H9 (cell line): ENCODE measurements around the gene UNC13C. TPM values are rescaled to one million over a fixed set of nuclear protein-coding genes. Genes with fewer than 3 reads are reported as not detected.

Experiments used
- DNase-seq: peaks from one replicate; pipeline ENCODE4 v3.0.0-alpha.2; 2017
- H2AFZ ChIP-seq: one replicate; pipeline ENCODE4 v1.6.1; 2013; ENCODE audit warnings: mild to moderate bottlenecking, low read length, control low read depth, moderate library complexity
- H2AK5ac ChIP-seq: 2 replicates; pipeline ENCODE4 v1.6.1; 2013; ENCODE audit warnings: low read length, control low read depth, mixed read lengths; ENCODE audit not compliant: insufficient read length
- H2BK120ac ChIP-seq: one replicate; pipeline ENCODE4 v1.6.1; 2013; ENCODE audit warnings: low read depth, mild to moderate bottlenecking, low read length, control low read depth, inconsistent platforms; ENCODE audit not compliant: poor library complexity, severe bottlenecking
- H2BK12ac ChIP-seq: 2 replicates; pipeline ENCODE4 v1.6.1; 2013; ENCODE audit warnings: low read length, control low read depth, mixed read lengths, low read depth; ENCODE audit not compliant: insufficient read length
- H2BK15ac ChIP-seq: 2 replicates; pipeline ENCODE4 v1.6.1; 2013; ENCODE audit warnings: low read depth, low read length, control low read depth
- H2BK20ac ChIP-seq: one replicate; pipeline ENCODE4 v1.6.1; 2013; ENCODE audit warnings: low read depth, mild to moderate bottlenecking, low read length, control low read depth, inconsistent platforms; ENCODE audit not compliant: poor library complexity, severe bottlenecking
- H2BK5ac ChIP-seq: 2 replicates; pipeline ENCODE4 v1.6.1; 2013; ENCODE audit warnings: low read length, control low read depth, mixed read lengths; ENCODE audit not compliant: insufficient read length
- H3K14ac ChIP-seq: 2 replicates; pipeline ENCODE4 v1.6.1; 2013; ENCODE audit warnings: low read length, control low read depth; ENCODE audit not compliant: insufficient read depth
- H3K18ac ChIP-seq: 2 replicates; pipeline ENCODE4 v1.6.1; 2013; ENCODE audit warnings: low read depth, mild to moderate bottlenecking, mixed read lengths, low read length, control low read depth; ENCODE audit not compliant: insufficient read length
- H3K23ac ChIP-seq: 2 replicates; pipeline ENCODE4 v1.6.1; 2013; ENCODE audit warnings: low read length, control low read depth, mixed read lengths, low read depth; ENCODE audit not compliant: insufficient read length
- H3K23me2 ChIP-seq: 2 replicates; pipeline ENCODE4 v1.6.1; 2013; ENCODE audit warnings: low read depth, mild to moderate bottlenecking, mixed read lengths, low read length, control low read depth; ENCODE audit not compliant: insufficient read length, poor library complexity, severe bottlenecking
- H3K27ac ChIP-seq: 2 replicates; pipeline ENCODE4 v1.5.1; 2013; ENCODE audit warnings: low read length, control low read depth, mixed read lengths, low read depth; ENCODE audit not compliant: insufficient read length
- H3K27me3 ChIP-seq: 2 replicates; pipeline ENCODE4 v1.6.1; 2013; ENCODE audit warnings: low read length, control low read depth, inconsistent platforms; ENCODE audit not compliant: insufficient read depth
- H3K4ac ChIP-seq: 2 replicates; pipeline ENCODE4 v1.6.1; 2013; ENCODE audit warnings: low read depth, mild to moderate bottlenecking, control low read depth, inconsistent platforms, low read length, moderate library complexity
- H3K4me1 ChIP-seq: 2 replicates; pipeline ENCODE4 v1.6.1; 2013; ENCODE audit warnings: low read length, control low read depth, inconsistent platforms; ENCODE audit not compliant: insufficient read depth
- H3K4me2 ChIP-seq: 2 replicates; pipeline ENCODE4 v1.6.1; 2013; ENCODE audit warnings: low read length, control low read depth, mixed read lengths; ENCODE audit not compliant: insufficient read length, insufficient read depth
- H3K56ac ChIP-seq: 2 replicates; pipeline ENCODE4 v1.6.1; 2013; ENCODE audit warnings: low read depth, mild to moderate bottlenecking, mixed read lengths, low read length, control low read depth; ENCODE audit not compliant: insufficient read length
- H3K79me1 ChIP-seq: 2 replicates; pipeline ENCODE4 v1.6.1; 2013; ENCODE audit warnings: low read depth, mild to moderate bottlenecking, moderate library complexity, low read length, control low read depth, inconsistent platforms; ENCODE audit not compliant: insufficient read depth, poor library complexity, severe bottlenecking
- H3K79me2 ChIP-seq: 2 replicates; pipeline ENCODE4 v1.6.1; 2013; ENCODE audit warnings: low read length, control low read depth, inconsistent platforms; ENCODE audit not compliant: insufficient read depth
- H3K9ac ChIP-seq: 2 replicates; pipeline ENCODE4 v1.6.1; 2013; ENCODE audit warnings: low read length, control low read depth, mixed read lengths; ENCODE audit not compliant: insufficient read length; ENCODE audit errors: extremely low read depth
- H3K9me3 ChIP-seq: one replicate; pipeline ENCODE4 v1.6.1; 2013; ENCODE audit warnings: low read depth, low read length, inconsistent platforms; ENCODE audit not compliant: control insufficient read depth
- H3T11ph ChIP-seq: one replicate; pipeline ENCODE4 v1.6.1; 2013; ENCODE audit warnings: mild to moderate bottlenecking, low read length, control low read depth, inconsistent platforms
- H4K20me1 ChIP-seq: one replicate; pipeline ENCODE4 v1.6.1; 2013; ENCODE audit not compliant: control insufficient read depth, insufficient read length, insufficient read depth
- H4K5ac ChIP-seq: 2 replicates; pipeline ENCODE4 v1.6.1; 2013; ENCODE audit warnings: low read depth, mild to moderate bottlenecking, mixed read lengths, low read length, control low read depth; ENCODE audit not compliant: insufficient read length
- H4K8ac ChIP-seq: replicated peaks from 2 replicates; pipeline ENCODE4 v1.6.1; 2013; ENCODE audit warnings: low read length, control low read depth, mixed read lengths, low read depth; ENCODE audit not compliant: insufficient read length
- H4K91ac ChIP-seq: 2 replicates; pipeline ENCODE4 v1.6.1; 2013; ENCODE audit warnings: low read depth, mild to moderate bottlenecking, moderate library complexity, mixed read lengths, low read length, control low read depth; ENCODE audit not compliant: insufficient read length
- H3K27ac Mint-ChIP-seq, 3 experiments: 2 replicates in 2 of 3; 3 replicates in 1 of 3; pipeline ENCODE4 v1.8.0; 2020 to 2021; ENCODE audit warnings: mixed read lengths in 3 of 3, mild to moderate bottlenecking in 1 of 3, moderate library complexity in 1 of 3
- H3K27me3 Mint-ChIP-seq: 2 replicates; pipeline ENCODE4 v1.8.0; 2021; ENCODE audit warnings: low read depth, mild to moderate bottlenecking, moderate library complexity, mixed read lengths
- H3K36me3 Mint-ChIP-seq, 3 experiments: 2 replicates in 2 of 3; 3 replicates in 1 of 3; pipeline ENCODE4 v1.8.0; 2020 to 2021; ENCODE audit warnings: low read depth in 3 of 3, mixed read lengths in 3 of 3; ENCODE audit not compliant: insufficient read depth in 1 of 3
- H3K4me1 Mint-ChIP-seq, 2 experiments: 2 replicates each; pipeline ENCODE4 v1.8.0; 2020; ENCODE audit warnings: mixed read lengths in 2 of 2
- H3K4me3 Mint-ChIP-seq, 2 experiments: 2 replicates in 1 of 2; 3 replicates in 1 of 2; pipeline ENCODE4 v1.8.0; 2020 to 2021; ENCODE audit warnings: mild to moderate bottlenecking in 2 of 2, mixed read lengths in 2 of 2, moderate library complexity in 1 of 2
- H3K9me3 Mint-ChIP-seq, 2 experiments: 2 replicates in 1 of 2; 3 replicates in 1 of 2; pipeline ENCODE4 v1.8.0; 2020; ENCODE audit warnings: mild to moderate bottlenecking in 2 of 2, mixed read lengths in 2 of 2, moderate library complexity in 1 of 2
- WGBS: extraction: QIAGEN DNeasy Blood & Tissue Kit; methylation state at CpG from one replicate; pipeline ENCODE4 v1.1.7; 2013; ENCODE audit warnings: missing lambda C conversion rate, low lambda C conversion rate, mixed read lengths; ENCODE audit not compliant: insufficient read length; ENCODE audit errors: extremely low coverage; 5-methylcytosine and 5-hydroxymethylcytosine counted together
- total RNA-seq: library from RNA; stranded (reverse); gene quantifications from 2 replicates; pipeline ENCODE4 v1.2.1, GENCODE V29; 2021
- TF ChIP-seq, protein P1 (sequence below): fragments of 200-600 bp; sonication (generic); conservative IDR thresholded peaks from 3 replicates; pipeline ENCODE4 v1.8.0; 2021; ENCODE audit warnings: antibody characterized with exemption, mild to moderate bottlenecking

UNC13C gene
- total RNA-seq, 1 experiment from 2014 or later, result 0.02 TPM

DNA sequence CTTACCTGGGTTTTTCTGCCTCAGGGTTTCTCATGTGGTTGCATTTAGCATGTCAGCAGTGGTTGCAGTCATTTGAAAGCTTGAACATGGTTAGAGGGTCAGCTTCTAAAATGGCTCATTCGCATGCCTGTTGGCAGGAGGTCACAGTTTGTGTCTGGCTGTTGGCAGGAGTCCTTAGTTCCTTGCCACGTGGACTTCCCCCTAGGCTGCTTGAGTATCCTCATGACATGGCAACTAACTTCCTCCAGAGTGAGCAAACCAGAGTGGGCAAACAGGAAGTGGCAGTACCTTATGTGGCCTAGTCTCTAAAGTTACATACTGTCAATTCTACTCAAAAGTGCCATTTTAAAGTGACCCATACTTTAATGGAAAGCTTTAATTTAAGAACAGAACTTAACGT is 3.4 kb upstream of the UNC13C start:
- Histone ChIP-seq H2BK120ac (no peak overlapping the region), H4K5ac (no peak overlapping the region), H2BK20ac (no peak overlapping the region), H3K14ac (no peak overlapping the region), H2AFZ (no peak overlapping the region), H3K27me3 (no peaks in the 10 kb centered on the region; the same call in 1 of the 2 replicates), H2AK5ac (no peak overlapping the region), H3K4ac (no peak overlapping the region), H3K79me2 (no peaks in the 10 kb centered on the region), H4K8ac (no peak overlapping the region), H3T11ph (no peak overlapping the region), H3K23me2 (peaks cover 7% of the 10 kb centered on the region), H2BK5ac (no peak overlapping the region), H3K18ac (no peak overlapping the region), H3K23ac (no peak overlapping the region), H3K9me3 (no peaks in the 10 kb centered on the region), H3K9ac (no peak overlapping the region), H3K79me1 (no peaks in the 10 kb centered on the region), H3K56ac (no peak overlapping the region), H3K27ac (no peak overlapping the region), H4K20me1 (no peaks in the 10 kb centered on the region), H2BK15ac (no peak overlapping the region), H3K4me2 (no peak overlapping the region), H4K91ac (no peak overlapping the region), H3K4me1 (no peaks in the 10 kb centered on the region), H2BK12ac (no peak overlapping the region)
- DNase-seq, result no peak
- no peaks in the 10 kb centered on the region for H3K9me3 Mint-ChIP-seq
- no peak overlapping the region for H3K27ac Mint-ChIP-seq
- TF ChIP-seq, protein P1, sequence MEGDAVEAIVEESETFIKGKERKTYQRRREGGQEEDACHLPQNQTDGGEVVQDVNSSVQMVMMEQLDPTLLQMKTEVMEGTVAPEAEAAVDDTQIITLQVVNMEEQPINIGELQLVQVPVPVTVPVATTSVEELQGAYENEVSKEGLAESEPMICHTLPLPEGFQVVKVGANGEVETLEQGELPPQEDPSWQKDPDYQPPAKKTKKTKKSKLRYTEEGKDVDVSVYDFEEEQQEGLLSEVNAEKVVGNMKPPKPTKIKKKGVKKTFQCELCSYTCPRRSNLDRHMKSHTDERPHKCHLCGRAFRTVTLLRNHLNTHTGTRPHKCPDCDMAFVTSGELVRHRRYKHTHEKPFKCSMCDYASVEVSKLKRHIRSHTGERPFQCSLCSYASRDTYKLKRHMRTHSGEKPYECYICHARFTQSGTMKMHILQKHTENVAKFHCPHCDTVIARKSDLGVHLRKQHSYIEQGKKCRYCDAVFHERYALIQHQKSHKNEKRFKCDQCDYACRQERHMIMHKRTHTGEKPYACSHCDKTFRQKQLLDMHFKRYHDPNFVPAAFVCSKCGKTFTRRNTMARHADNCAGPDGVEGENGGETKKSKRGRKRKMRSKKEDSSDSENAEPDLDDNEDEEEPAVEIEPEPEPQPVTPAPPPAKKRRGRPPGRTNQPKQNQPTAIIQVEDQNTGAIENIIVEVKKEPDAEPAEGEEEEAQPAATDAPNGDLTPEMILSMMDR, result no peak
- no peak overlapping the region for H3K4me3 Mint-ChIP-seq
- peaks cover 28% of the 10 kb centered on the region for H3K27me3 Mint-ChIP-seq
- WGBS, result no CpG with 5 or more reads among the region's 3 CpGs
- peaks cover 11 to 14% of the 10 kb centered on the region in 2 experiments for H3K4me1 Mint-ChIP-seq
- H3K36me3 Mint-ChIP-seq, result no peaks in the 10 kb centered on the region
